Activated B cell treated with CpG ODN at 0.5 μM for 24 hours (primary cell): ENCODE data around the gene DAZL. TPM values are rescaled to one million over a fixed set of nuclear protein-coding genes. Genes with fewer than 3 reads are reported as not detected.

ENCODE experiments used
- ATAC-seq: fragments of 200-7000 bp; cut with Tn5 transposase; one replicate; pipeline ENCODE4 v1.10.0; 2021; ENCODE audit warnings: low read depth, mild to moderate bottlenecking, moderate library complexity
- CTCF ChIA-PET: fragments of 350-600 bp; sonication (Branson Sonifier 250); formaldehyde crosslinking; loops from one replicate; lab custom pipeline; 2021; ENCODE audit warnings: antibody characterized with exemption; lab: Charles Lee
- POLR2A ChIA-PET: fragments of 350-600 bp; sonication (Branson Sonifier 250); formaldehyde crosslinking; loops from one replicate; lab custom pipeline; 2021; ENCODE audit warnings: antibody characterized with exemption; lab: Charles Lee
- DNase-seq: peaks from one replicate; pipeline ENCODE4 v3.0.0; 2022
- H3K27ac Mint-ChIP-seq: one replicate; pipeline ENCODE4 v1.8.0; 2020; ENCODE audit warnings: mixed read lengths
- H3K27me3 Mint-ChIP-seq: one replicate; pipeline ENCODE4 v1.8.0; 2021; ENCODE audit warnings: mixed read lengths
- H3K36me3 Mint-ChIP-seq: one replicate; pipeline ENCODE4 v1.8.0; 2021; ENCODE audit warnings: low read depth, mixed read lengths
- H3K4me1 Mint-ChIP-seq: one replicate; pipeline ENCODE4 v1.8.0; 2021; ENCODE audit warnings: mixed read lengths
- H3K4me3 Mint-ChIP-seq: one replicate; pipeline ENCODE4 v1.8.0; 2020; ENCODE audit warnings: mild to moderate bottlenecking, mixed read lengths
- H3K9me3 Mint-ChIP-seq: one replicate; pipeline ENCODE4 v1.8.0; 2020; ENCODE audit warnings: mixed read lengths
- CTCF ChIP-seq: fragments of 200-600 bp; IDR thresholded peaks from one replicate; pipeline ENCODE4 v1.8.0; 2022; ENCODE audit warnings: antibody characterized with exemption, mild to moderate bottlenecking
- intact Hi-C: fragments of 100-400 bp; cut with micrococcal nuclease; formaldehyde crosslinking; loops from one replicate; pipeline ENCODE4 v1.15.1; 2024
- total RNA-seq: library from RNA; stranded (reverse); gene quantifications from 2 replicates; pipeline ENCODE4 v1.2.3, GENCODE V29; 2022

Gene DAZL
- total RNA-seq, 1 donor from 2014 or later, result not detected

- ATAC-seq, result no peak
- no peak for TF ChIP-seq CTCF
These were observed 8.7 kb downstream of the DAZL start for GRCh38 chr3:16596352-16597032.

DNA sequence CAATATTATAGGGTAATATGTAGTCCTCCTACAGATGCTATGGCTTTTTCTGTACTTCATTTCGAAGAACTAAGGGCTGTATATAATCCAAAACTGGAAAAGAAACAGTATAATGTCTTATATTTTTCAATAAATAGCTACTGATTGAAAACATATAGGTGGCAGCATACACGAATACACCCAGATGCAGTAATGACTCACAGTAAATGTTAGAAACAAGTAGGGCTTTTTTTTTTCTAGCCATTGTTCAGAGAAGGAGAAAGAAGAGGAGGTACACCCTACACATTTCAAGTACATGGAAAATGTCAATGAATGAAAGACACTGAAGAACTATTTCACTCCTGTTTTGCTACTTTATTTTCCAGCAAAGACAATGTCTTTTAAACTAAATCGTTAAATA, 9.4 kb downstream of the DAZL start:
- Mint-ChIP-seq H3K36me3 (no peaks in the 10 kb centered on the region), H3K27ac (no peak overlapping the region), H3K4me1 (no peaks in the 10 kb centered on the region), H3K27me3 (peaks cover 3% of the 10 kb centered on the region), H3K4me3 (no peak overlapping the region), H3K9me3 (no peaks in the 10 kb centered on the region)
- no peak for TF ChIP-seq CTCF
- POLR2A ChIA-PET, result interaction anchor here (0.6 kb wide), 1 partner anchor 1274 kb away, joined by 7 read pairs; no protein-coding TSS in a partner anchor
- CTCF ChIA-PET, result interaction anchor here (1.3 to 1.6 kb wide), 2 partner anchors 636 to 638 kb away, joined by 3 to 6 read pairs; no protein-coding TSS in a partner anchor
- ATAC-seq (no peak), DNase-seq (no peak)
- intact Hi-C loops, result no loop called here

More at GRCh38 chr3:16596352-16597032, 8.7 kb downstream of the DAZL start:
- no peaks in the 10 kb centered on the region for H3K36me3 Mint-ChIP-seq
- POLR2A ChIA-PET, result no interaction called here
- H3K27me3 Mint-ChIP-seq, result peaks cover 5% of the 10 kb centered on the region
- H3K9me3 Mint-ChIP-seq, result no peaks in the 10 kb centered on the region
- no peak overlapping the region for H3K4me3 Mint-ChIP-seq
- no peak overlapping the region for H3K27ac Mint-ChIP-seq
- peaks cover 2% of the 10 kb centered on the region for H3K4me1 Mint-ChIP-seq
- intact Hi-C loops, result no loop called here
- DNase-seq, result no peak
- CTCF ChIA-PET, result interaction anchor here (0.8 to 1.6 kb wide), 4 partner anchors 306 to 637 kb away, joined by 3 to 6 read pairs (median 4); no protein-coding TSS in a partner anchor

- no peaks in the 10 kb centered on the region for H3K36me3 Mint-ChIP-seq
- TF ChIP-seq CTCF, result no peak
- POLR2A ChIA-PET, result interaction anchor here (0.6 kb wide), 2 partner anchors 674 to 729 kb away, joined by 3 read pairs; no protein-coding TSS in a partner anchor
- peaks cover 15% of the 10 kb centered on the region for H3K4me1 Mint-ChIP-seq
- H3K27ac Mint-ChIP-seq, result peak overlapping the region; percentile 37
- no peaks in the 10 kb centered on the region for H3K9me3 Mint-ChIP-seq
- peak; percentile 89 for ATAC-seq
- H3K4me3 Mint-ChIP-seq, result peak overlapping the region; percentile 45
- CTCF ChIA-PET, result interaction anchor here (1.4 kb wide), 1 partner anchor 300 kb away, joined by 3 read pairs; no protein-coding TSS in a partner anchor
- intact Hi-C loops, result no loop called here
- H3K27me3 Mint-ChIP-seq, result no peaks in the 10 kb centered on the region
- DNase-seq, result no peak
These were observed 15.2 kb downstream of the DAZL start for GRCh38 chr3:16589867-16590624.

- H3K4me1 Mint-ChIP-seq, result peaks cover 15% of the 10 kb centered on the region
- no peaks in the 10 kb centered on the region for H3K9me3 Mint-ChIP-seq
- H3K27ac Mint-ChIP-seq, result peak overlapping the region; percentile 37
- DNase-seq (no peak), ATAC-seq (no peak)
- CTCF ChIA-PET, result interaction anchor here (1.4 kb wide), 1 partner anchor 299 kb away, joined by 3 read pairs; no protein-coding TSS in a partner anchor
- TF ChIP-seq CTCF, result no peak
- POLR2A ChIA-PET, result no interaction called here
- no peak overlapping the region for H3K4me3 Mint-ChIP-seq
- intact Hi-C loops, result no loop called here
- H3K27me3 Mint-ChIP-seq, result no peaks in the 10 kb centered on the region
- no peaks in the 10 kb centered on the region for H3K36me3 Mint-ChIP-seq
These were observed 16.1 kb downstream of the DAZL start for GRCh38 chr3:16589120-16589519.

DNA sequence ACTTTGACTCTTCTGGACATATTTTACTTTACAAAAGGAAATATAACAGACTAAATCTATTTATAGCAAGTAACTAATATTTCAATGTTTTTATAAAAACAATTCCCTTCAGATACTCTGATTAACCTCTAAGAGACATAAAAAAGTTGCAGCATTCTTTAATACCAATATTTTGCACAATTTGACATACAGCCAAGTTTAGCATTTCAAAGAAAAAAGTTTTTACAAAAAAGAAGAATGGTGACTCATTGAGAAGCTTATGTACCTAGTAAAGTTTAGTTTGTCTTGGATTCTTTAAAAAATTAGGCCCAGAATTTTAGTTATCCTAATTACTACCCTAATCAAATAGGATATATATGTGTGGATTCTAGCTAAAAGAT, 17.6 kb downstream of the DAZL start:
- intact Hi-C loops, result no loop called here
- no peak for TF ChIP-seq CTCF
- peaks cover 15% of the 10 kb centered on the region for H3K4me1 Mint-ChIP-seq
- DNase-seq (no peak), ATAC-seq (no peak)
- H3K36me3 Mint-ChIP-seq, result no peaks in the 10 kb centered on the region
- ChIA-PET CTCF (no interaction called here), POLR2A (no interaction called here)
- no peaks in the 10 kb centered on the region for H3K27me3 Mint-ChIP-seq
- H3K27ac Mint-ChIP-seq, result no peak overlapping the region
- no peaks in the 10 kb centered on the region for H3K9me3 Mint-ChIP-seq
- H3K4me3 Mint-ChIP-seq, result no peak overlapping the region
